ENCODE data around the gene TRIM71.

- TF ChIP-seq, protein P1, sequence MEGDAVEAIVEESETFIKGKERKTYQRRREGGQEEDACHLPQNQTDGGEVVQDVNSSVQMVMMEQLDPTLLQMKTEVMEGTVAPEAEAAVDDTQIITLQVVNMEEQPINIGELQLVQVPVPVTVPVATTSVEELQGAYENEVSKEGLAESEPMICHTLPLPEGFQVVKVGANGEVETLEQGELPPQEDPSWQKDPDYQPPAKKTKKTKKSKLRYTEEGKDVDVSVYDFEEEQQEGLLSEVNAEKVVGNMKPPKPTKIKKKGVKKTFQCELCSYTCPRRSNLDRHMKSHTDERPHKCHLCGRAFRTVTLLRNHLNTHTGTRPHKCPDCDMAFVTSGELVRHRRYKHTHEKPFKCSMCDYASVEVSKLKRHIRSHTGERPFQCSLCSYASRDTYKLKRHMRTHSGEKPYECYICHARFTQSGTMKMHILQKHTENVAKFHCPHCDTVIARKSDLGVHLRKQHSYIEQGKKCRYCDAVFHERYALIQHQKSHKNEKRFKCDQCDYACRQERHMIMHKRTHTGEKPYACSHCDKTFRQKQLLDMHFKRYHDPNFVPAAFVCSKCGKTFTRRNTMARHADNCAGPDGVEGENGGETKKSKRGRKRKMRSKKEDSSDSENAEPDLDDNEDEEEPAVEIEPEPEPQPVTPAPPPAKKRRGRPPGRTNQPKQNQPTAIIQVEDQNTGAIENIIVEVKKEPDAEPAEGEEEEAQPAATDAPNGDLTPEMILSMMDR (tag by site-specific recombination; IDR thresholded peaks at IDR 0.05) = 0 out of 2 replicates have a peak, but pooled peaks have one; percentile 13
- TF ChIP-seq ZNF670 (tag by site-specific recombination; IDR thresholded peaks at IDR 0.05; ENCODE audit: low read depth) (no peak), SETDB1 (IDR thresholded peaks at IDR 0.05; ENCODE audit: insufficient read length, low read length) (no peak), KLF16 (tag by site-specific recombination; IDR thresholded peaks at IDR 0.05) (no peak), ZNF112 (tag by site-specific recombination; IDR thresholded peaks at IDR 0.05) (no peak), ZNF747 (tag by site-specific recombination; IDR thresholded peaks at IDR 0.05) (no peak), PRDM2 (tag by site-specific recombination; IDR thresholded peaks at IDR 0.05; ENCODE audit: borderline replicate concordance) (no peak), MEIS1 (CRISPR knock-in tag; IDR thresholded peaks at IDR 0.05; ENCODE audit: borderline replicate concordance) (no peak), ZNF510 (tag by site-specific recombination; IDR thresholded peaks at IDR 0.05; ENCODE audit: insufficient replicate concordance) (no peak), ZSCAN23 (tag by site-specific recombination; IDR thresholded peaks at IDR 0.05) (no peak)
- TF ChIP-seq, protein P2, sequence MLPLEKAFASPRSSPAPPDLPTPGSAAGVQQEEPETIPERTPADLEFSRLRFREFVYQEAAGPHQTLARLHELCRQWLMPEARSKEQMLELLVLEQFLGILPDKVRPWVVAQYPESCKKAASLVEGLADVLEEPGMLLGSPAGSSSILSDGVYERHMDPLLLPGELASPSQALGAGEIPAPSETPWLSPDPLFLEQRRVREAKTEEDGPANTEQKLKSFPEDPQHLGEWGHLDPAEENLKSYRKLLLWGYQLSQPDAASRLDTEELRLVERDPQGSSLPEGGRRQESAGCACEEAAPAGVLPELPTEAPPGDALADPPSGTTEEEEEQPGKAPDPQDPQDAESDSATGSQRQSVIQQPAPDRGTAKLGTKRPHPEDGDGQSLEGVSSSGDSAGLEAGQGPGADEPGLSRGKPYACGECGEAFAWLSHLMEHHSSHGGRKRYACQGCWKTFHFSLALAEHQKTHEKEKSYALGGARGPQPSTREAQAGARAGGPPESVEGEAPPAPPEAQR (tag by site-specific recombination; IDR thresholded peaks at IDR 0.05) = no peak
- TF ChIP-seq, protein P3, sequence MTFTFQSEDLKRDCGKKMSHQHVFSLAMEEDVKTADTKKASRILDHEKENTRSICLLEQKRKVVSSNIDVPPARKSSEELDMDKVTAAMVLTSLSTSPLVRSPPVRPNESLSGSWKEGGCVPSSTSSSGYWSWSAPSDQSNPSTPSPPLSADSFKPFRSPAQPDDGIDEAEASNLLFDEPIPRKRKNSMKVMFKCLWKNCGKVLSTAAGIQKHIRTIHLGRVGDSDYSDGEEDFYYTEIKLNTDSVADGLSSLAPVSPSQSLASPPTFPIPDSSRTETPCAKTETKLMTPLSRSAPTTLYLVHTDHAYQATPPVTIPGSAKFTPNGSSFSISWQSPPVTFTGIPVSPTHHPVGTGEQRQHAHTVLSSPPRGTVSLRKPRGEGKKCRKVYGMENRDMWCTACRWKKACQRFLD (tag by site-specific recombination; IDR thresholded peaks at IDR 0.05) = no peak
Observed at GRCh38 chr3:32934150-32934742, 116.4 kb downstream of the TRIM71 start.
